ENCODE data around the gene DHX36.
A peak's percentile ranks its signal among the peaks of the same experiment; 100 is the strongest.

The DHX36 gene

GRCh38 chr3:154314152-154314551 lies 10.1 kb downstream of the DHX36 start:
- TF ChIP-seq, protein P1, sequence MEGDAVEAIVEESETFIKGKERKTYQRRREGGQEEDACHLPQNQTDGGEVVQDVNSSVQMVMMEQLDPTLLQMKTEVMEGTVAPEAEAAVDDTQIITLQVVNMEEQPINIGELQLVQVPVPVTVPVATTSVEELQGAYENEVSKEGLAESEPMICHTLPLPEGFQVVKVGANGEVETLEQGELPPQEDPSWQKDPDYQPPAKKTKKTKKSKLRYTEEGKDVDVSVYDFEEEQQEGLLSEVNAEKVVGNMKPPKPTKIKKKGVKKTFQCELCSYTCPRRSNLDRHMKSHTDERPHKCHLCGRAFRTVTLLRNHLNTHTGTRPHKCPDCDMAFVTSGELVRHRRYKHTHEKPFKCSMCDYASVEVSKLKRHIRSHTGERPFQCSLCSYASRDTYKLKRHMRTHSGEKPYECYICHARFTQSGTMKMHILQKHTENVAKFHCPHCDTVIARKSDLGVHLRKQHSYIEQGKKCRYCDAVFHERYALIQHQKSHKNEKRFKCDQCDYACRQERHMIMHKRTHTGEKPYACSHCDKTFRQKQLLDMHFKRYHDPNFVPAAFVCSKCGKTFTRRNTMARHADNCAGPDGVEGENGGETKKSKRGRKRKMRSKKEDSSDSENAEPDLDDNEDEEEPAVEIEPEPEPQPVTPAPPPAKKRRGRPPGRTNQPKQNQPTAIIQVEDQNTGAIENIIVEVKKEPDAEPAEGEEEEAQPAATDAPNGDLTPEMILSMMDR (IDR thresholded peaks at IDR 0.05) = peak; percentile 37; the same call in 1 of the 2 replicates

DNA sequence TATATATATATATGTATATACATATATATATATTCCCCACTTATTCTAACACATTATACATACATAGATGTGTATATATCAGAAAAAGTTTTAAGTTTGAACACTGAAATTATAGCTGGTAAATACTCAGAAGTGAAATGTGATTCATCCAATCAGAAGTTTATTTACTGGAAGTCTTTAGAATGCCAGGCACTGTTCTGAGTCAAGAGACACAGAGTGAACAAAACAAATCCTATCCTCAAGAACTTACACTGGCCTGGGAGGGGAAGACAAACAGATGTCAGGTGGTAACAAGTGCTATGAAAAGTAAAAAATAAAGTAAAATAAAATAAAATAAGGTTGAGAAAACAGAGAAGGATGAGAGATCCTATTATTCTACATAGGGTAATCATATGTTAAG lies 13.4 kb downstream of the DHX36 start:
- TF ChIP-seq, protein P1 (IDR thresholded peaks at IDR 0.05) = no peak

DNA sequence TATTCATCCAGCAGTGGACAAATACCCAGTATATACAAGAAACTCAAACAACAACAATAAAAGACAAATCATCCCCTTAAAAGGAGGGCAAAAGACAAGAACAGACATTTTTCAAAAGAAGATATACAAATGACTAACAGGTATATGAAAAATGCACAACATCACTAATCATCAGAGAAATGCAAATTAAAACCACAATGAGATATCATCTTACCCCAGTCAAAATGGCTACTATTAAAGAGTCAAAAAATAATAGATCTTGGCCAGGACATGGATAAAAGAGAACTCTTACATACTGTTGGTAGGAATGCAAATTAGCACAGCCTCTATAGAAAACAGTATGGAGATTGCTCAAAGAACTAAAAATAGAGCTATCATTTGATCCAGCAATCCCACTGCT lies 16.9 kb downstream of the DHX36 start:
- TF ChIP-seq, protein P1 (IDR thresholded peaks at IDR 0.05) = no peak

GRCh38 chr3:154304936-154305335 lies 19.4 kb downstream of the DHX36 start:
- TF ChIP-seq, protein P1 (IDR thresholded peaks at IDR 0.05) = no peak

GRCh38 chr3:154304116-154304786 lies 20.0 kb downstream of the DHX36 start:
- TF ChIP-seq, protein P1 (IDR thresholded peaks at IDR 0.05) = no peak

GRCh38 chr3:154301561-154301960 lies 22.7 kb downstream of the DHX36 start:
- TF ChIP-seq, protein P1 (IDR thresholded peaks at IDR 0.05) = no peak

DNA sequence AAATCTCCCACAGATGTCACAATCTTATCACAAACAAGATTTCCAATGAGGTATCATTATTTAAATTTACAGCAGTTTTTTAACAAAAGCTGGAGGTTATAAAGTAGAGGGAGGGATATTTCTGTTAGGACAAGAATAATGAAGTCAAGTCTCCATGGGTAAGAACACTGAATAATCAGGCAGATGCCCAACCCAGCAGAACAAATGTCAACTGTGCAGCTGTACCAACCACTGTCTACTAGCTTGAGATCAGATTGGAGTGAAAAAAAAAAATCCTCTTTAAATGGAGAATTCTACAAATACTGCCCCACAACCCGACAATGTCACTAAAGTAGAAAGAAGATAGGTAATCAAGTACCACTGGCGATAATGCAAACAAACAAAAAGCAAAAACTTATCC lies 30.3 kb downstream of the DHX36 start:
- TF ChIP-seq, protein P1 (IDR thresholded peaks at IDR 0.05) = no peak

DNA sequence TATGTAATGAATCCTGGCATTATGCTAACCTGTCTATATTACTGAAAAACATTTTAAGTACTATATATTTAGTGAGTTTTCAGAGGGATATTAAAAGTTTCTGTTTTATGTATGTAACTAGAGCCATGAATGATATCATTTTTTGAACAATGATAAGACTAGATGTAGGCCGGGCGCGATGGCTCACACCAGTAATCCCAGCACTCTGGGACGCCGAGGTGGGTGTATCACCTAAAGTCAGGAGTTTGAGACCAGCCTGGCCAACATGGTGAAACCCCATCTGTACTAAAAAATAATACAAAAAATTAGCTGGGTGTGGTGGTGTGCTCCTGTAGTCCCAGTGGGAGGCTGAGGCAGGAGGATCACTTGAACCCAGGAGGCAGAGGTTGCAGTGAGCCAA lies 34.1 kb downstream of the DHX36 start:
- TF ChIP-seq, protein P1 (IDR thresholded peaks at IDR 0.05) = no peak

Measured in LNCAP (cell line).